GM21529 (cell line): Measurements from ENCODE around the gene NOA1.
"Not testable (repeated sequence)": the region's sequence is repeated elsewhere in the genome, so short reads cannot be mapped to it uniquely, and the experiment has no call there.

Experiments used
- ATAC-seq: cut with Tn5 transposase; IDR thresholded peaks from one replicate; pipeline ENCODE4 v1.9.1; 2021; ENCODE audit not compliant: unreplicated experiment

The NOA1 gene

GRCh38 chr4:56959100-56959499 is 18.3 kb downstream of the NOA1 start:
- ATAC-seq, result no peak

GRCh38 chr4:56958111-56958517 is 19.3 kb downstream of the NOA1 start:
- no peak for ATAC-seq

GRCh38 chr4:56953680-56954520 is 23.5 kb downstream of the NOA1 start:
- no peak for ATAC-seq

GRCh38 chr4:56941403-56941802 is 36.0 kb downstream of the NOA1 start:
- no peak for ATAC-seq

DNA sequence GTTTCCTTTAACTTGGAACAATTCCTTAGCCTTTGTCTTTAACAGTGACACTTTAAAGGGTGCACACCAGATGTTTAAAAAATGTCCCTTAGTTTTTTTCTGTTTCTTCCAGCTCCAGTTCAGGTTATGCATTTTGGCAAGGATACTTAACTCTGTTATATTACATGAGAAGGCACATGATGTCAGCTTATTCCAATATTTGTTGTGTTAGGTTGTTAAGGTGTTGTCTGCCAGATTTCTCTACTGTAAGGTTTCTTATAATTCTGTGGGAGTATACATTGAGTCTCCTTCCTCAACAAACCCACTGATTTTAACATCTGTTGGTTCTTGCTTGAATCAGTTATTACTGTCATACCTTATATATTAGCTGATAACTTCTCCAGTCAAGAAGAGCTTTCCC is 36.4 kb downstream of the NOA1 start:
- no peak for ATAC-seq

DNA sequence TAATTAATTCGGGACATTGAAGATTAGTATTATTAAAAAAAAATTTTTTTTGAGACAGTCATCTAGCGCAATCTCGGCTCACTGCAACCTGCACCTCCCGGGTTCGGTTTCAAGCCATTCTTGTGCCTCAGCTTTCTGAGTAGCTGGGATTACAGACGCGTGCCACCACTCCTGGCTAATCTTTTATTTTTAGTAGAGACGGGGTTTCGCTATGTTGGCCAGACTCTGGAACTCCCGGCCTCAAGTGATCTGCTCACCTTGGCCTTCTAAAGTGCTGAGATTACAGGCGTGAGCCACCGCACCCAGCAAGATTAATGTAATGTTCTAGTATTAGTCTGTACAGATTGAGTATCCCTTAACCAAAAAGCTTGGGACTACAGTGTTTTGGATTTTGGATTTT is 37.0 kb downstream of the NOA1 start:
- no peak for ATAC-seq

DNA sequence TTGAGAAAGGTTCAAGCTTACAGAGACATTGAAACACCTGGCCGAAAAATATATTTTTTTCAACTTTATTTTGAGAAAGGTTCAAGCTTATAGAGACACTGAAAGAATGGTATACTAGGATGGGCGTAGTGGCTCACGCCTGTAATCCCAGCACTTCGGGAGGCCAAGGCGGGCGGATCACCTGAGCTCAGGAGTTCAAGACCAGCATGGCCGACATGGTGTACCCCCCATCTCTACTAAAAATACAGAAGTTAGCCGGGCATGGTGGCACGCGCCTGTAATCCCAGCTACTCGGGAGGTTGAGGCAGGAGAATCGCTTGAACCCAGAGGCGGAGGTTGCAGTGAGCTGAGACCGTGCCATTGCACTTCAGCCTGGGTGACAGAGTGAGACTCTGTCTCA is 37.6 kb downstream of the NOA1 start:
- not testable (repeated sequence) for ATAC-seq

DNA sequence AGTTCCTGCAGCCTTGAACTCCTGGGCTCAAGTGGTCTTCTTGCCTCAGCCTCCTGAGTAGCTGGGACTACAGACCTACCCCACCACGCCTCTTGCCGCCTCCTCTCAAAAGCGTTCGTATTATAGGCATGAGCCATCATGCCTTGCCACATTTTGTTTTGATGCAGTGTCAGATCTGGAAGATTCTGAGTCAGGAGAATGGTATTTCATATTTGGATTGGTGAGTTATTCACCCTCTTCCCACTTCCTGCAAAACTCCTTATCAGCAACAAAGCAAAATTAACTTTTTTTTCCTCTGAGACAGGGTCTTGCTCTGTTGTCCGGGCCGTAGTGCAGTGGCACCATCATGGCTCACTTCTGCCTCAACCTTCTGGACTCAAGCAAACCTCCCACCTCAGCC is 40.1 kb downstream of the NOA1 start:
- no peak for ATAC-seq

GRCh38 chr4:56931924-56932323 is 45.5 kb downstream of the NOA1 start:
- no peak for ATAC-seq

DNA sequence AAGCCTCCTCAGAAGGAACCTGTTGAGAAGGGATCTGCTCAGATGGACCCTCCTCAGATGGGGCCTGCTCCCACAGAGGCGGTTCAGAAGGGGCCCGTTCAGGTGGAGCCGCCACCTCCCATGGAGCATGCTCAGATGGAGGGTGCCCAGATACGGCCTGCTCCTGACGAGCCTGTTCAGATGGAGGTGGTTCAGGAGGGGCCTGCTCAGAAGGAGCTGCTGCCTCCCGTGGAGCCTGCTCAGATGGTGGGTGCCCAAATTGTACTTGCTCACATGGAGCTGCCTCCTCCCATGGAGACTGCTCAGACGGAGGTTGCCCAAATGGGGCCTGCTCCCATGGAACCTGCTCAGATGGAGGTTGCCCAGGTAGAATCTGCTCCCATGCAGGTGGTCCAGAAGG is 46.8 kb downstream of the NOA1 start:
- ATAC-seq, result no peak

- ATAC-seq, result no peak
These were observed 50.2 kb downstream of the NOA1 start for GRCh38 chr4:56927196-56927595.

- ATAC-seq, result not testable (repeated sequence)
These were observed 62.4 kb downstream of the NOA1 start for GRCh38 chr4:56914977-56915376.

GRCh38 chr4:56914336-56914735 is 63.1 kb downstream of the NOA1 start:
- ATAC-seq, result no peak
